Body of pancreas (tissue), 4 donors: ENCODE measurements around the gene SLC38A3. TPM values are rescaled to one million over a fixed set of nuclear protein-coding genes. Genes with fewer than 3 reads are reported as not detected.
A peak's percentile ranks its signal among the peaks of the same experiment; 100 is the strongest.

Experiments
- ATAC-seq: fragments of 150-250 bp; one replicate; pipeline ENCODE4 v1.9.1; 2016
- DNase-seq, 4 donors: peaks; one replicate each; pipeline ENCODE4 v3.0.0-alpha.2; 2019
- H3K27ac ChIP-seq, 4 donors: fragments of 200-600 bp; sonication (generic); 1 replicate in 3 of 4; 2 replicates in 1 of 4; pipeline versions ENCODE4 v1.5.1 to v1.6.1; 2016 to 2019; ENCODE audit warnings: mild to moderate bottlenecking in 1 of 4, mixed read lengths in 1 of 4, moderate library complexity in 1 of 4
- H3K27me3 ChIP-seq, 2 donors: fragments of 200-600 bp; sonication (generic); one replicate each; pipeline ENCODE4 v1.6.0; 2016; ENCODE audit warnings: mild to moderate bottlenecking in 1 of 2
- H3K36me3 ChIP-seq, 2 donors: fragments of 200-600 bp; sonication (generic); replicated peaks in 1 of 2; 2 replicates each; pipeline ENCODE4 v1.5.1; 2016; ENCODE audit warnings: low read depth in 2 of 2; ENCODE audit not compliant: insufficient read depth in 1 of 2
- H3K4me1 ChIP-seq: fragments of 200-600 bp; sonication (generic); one replicate; pipeline ENCODE4 v1.6.0; 2016
- H3K4me3 ChIP-seq, 2 donors: fragments of 200-600 bp; sonication (generic); 1 replicate in 1 of 2; 2 replicates in 1 of 2; pipeline ENCODE4 v1.5.1; 2016 to 2019
- H3K9me3 ChIP-seq, 3 donors: fragments of 200-600 bp; sonication (generic); 1 replicate in 2 of 3; 2 replicates in 1 of 3; pipeline ENCODE4 v1.5.1; 2016
- CTCF ChIP-seq, 7 experiments: fragments of 450-650 bp in 4 of 7; fragments of 200-600 bp in 3 of 7; sonication (generic) in 3 of 7; IDR thresholded peaks; one replicate each; pipeline ENCODE4 v1.5.1; 2016 to 2019; ENCODE audit warnings: antibody characterized with exemption in 7 of 7
- POLR2A ChIP-seq, 3 donors: fragments of 450-650 bp; IDR thresholded peaks; one replicate each; pipeline ENCODE4 v1.6.1; 2016; ENCODE audit warnings: antibody characterized with exemption in 3 of 3, mild to moderate bottlenecking in 2 of 3
- WGBS, 2 donors: methylation state at CpG; one replicate each; pipeline ENCODE4 v1.1.5; 2017; 5-methylcytosine and 5-hydroxymethylcytosine counted together
- intact Hi-C: fragments of 100-400 bp; cut with DNase I; formaldehyde crosslinking; loops from one replicate; pipeline ENCODE4 v1.15.1; 2023
- total RNA-seq, 2 donors: library from RNA; depleted of rRNA; stranded (reverse); fragments of >200 nt; gene quantifications; one replicate each; pipeline ENCODE4 v1.1.0, GENCODE V29; 2016

SLC38A3 gene
- total RNA-seq, 2 donors from 2014 or later, result 4.6 to 48.0 TPM

- no peak for ATAC-seq
- intact Hi-C loops, result no loop called here
- WGBS, 2 donors, result 30 to 43% methylated on average over 6 to 10 of the region's 10 CpGs
- no peaks in the 10 kb centered on the region for H3K9me3 ChIP-seq
- H3K27ac ChIP-seq, result peak overlapping the region in 3 of 4 donors; percentile 74 to 81 (median 80)
- peak in 1 of 4 donors; percentile 52 for DNase-seq
- no peak overlapping the region for H3K4me3 ChIP-seq
- peaks cover 49% of the 10 kb centered on the region for H3K4me1 ChIP-seq
- no peaks in the 10 kb centered on the region for H3K27me3 ChIP-seq
- no peaks in the 10 kb centered on the region for H3K36me3 ChIP-seq
- TF ChIP-seq CTCF (IDR thresholded peaks at IDR 0.05), result peak in 1 of 7 experiments; percentile 3
- no peak for TF ChIP-seq POLR2A (IDR thresholded peaks at IDR 0.05)
Measured at GRCh38 chr3:50246517-50246954, 41.5 kb downstream of the SLC38A3 start.

GRCh38 chr3:50248387-50248786 is 43.3 kb downstream of the SLC38A3 start:
- Histone ChIP-seq H3K4me3 (no peak overlapping the region), H3K4me1 (peaks cover 36% of the 10 kb centered on the region), H3K27ac (peak overlapping the region in 3 of 4 donors; percentile 24 to 29 (median 27)), H3K27me3 (no peaks in the 10 kb centered on the region), H3K36me3 (peaks cover 0 to 2% of the 10 kb centered on the region in 2 donors), H3K9me3 (no peaks in the 10 kb centered on the region)
- ATAC-seq, result no peak
- DNase-seq, result no peak
- TF ChIP-seq POLR2A (IDR thresholded peaks at IDR 0.05) (no peak), CTCF (IDR thresholded peaks at IDR 0.05) (no peak)
- intact Hi-C loops, result no loop called here
- 29 to 36% methylated on average over 3 of the region's 3 CpGs for WGBS, 2 donors

- DNase-seq (no peak), ATAC-seq (no peak)
- Histone ChIP-seq H3K27me3 (no peaks in the 10 kb centered on the region), H3K36me3 (peaks cover 0 to 2% of the 10 kb centered on the region in 2 donors), H3K4me1 (peaks cover 36% of the 10 kb centered on the region), H3K4me3 (no peak overlapping the region), H3K27ac (peak overlapping the region in 2 of 4 donors; percentile 24 to 27), H3K9me3 (no peaks in the 10 kb centered on the region)
- TF ChIP-seq CTCF (IDR thresholded peaks at IDR 0.05) (no peak), POLR2A (IDR thresholded peaks at IDR 0.05) (no peak)
- intact Hi-C loops, result no loop called here
- 87 to 90% methylated on average over 2 to 5 of the region's 5 CpGs for WGBS, 2 donors
Measured at GRCh38 chr3:50249457-50249856, 44.4 kb downstream of the SLC38A3 start.

GRCh38 chr3:50250514-50250913 is 45.4 kb downstream of the SLC38A3 start:
- Histone ChIP-seq H3K4me3 (no peak overlapping the region), H3K36me3 (peaks cover 0 to 2% of the 10 kb centered on the region in 2 donors), H3K4me1 (peaks cover 31% of the 10 kb centered on the region), H3K27ac (no peak overlapping the region), H3K9me3 (no peaks in the 10 kb centered on the region), H3K27me3 (no peaks in the 10 kb centered on the region)
- ATAC-seq (no peak), DNase-seq (no peak)
- intact Hi-C loops, result no loop called here
- 94 to 95% methylated on average over 4 of the region's 4 CpGs for WGBS, 2 donors
- TF ChIP-seq CTCF (IDR thresholded peaks at IDR 0.05) (no peak), POLR2A (IDR thresholded peaks at IDR 0.05) (no peak)

- Histone ChIP-seq H3K9me3 (no peaks in the 10 kb centered on the region), H3K27me3 (no peaks in the 10 kb centered on the region), H3K4me3 (no peak overlapping the region), H3K36me3 (peaks cover 0 to 4% of the 10 kb centered on the region in 2 donors), H3K4me1 (peaks cover 24% of the 10 kb centered on the region), H3K27ac (no peak overlapping the region)
- DNase-seq (no peak), ATAC-seq (no peak)
- TF ChIP-seq CTCF (IDR thresholded peaks at IDR 0.05) (no peak), POLR2A (IDR thresholded peaks at IDR 0.05) (no peak)
- intact Hi-C loops, result no loop called here
- 82 to 83% methylated on average over 8 of the region's 8 CpGs for WGBS, 2 donors
Measured at GRCh38 chr3:50251220-50251619, 46.1 kb downstream of the SLC38A3 start.
